ENCODE results near the gene GGA2.
"Not testable (repeated sequence)": the region's sequence is repeated elsewhere in the genome, so short reads cannot be mapped to it uniquely, and the experiment has no call there.

GGA2 gene

DNA sequence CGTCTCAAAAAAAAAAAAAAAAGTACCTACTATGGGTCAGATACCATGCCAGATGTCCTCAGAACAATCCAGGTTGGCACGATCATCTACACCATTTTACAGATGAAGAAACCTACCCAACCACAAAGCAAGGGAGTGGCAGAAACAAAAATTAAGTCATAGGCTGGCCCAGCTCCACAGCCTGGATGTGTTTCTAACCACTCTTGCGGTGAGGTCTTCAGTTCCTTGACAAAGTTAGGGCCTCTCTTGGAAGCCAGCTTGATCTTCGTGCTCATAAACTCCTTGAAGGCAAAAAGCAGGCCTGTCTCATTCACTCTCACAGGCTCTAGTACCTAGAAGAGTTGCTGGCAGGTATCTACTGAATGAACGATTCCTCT, 6.2 kb downstream of the GGA2 start:
- no peak for DNase-seq (ENCODE audit: low read depth)

DNA sequence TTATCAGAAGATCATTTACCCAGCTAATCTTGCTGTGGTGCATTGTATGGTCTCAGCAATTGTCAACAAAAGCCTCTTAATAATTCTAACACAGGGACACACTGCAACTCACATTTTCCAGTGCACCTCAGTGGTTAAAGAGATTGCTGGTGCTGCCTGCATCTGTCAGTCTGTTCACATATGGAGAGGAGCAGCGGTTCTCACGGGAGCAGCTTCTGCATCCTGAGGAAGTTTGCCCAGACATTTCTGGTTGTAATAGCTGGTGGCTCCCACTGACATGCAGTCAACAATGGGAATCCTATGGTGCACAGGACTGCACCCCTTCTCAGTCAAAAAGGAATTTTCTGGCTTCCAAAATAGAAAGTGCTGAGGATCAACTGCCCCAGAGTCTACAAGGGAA, 7.8 kb downstream of the GGA2 start:
- no peak for DNase-seq (ENCODE audit: low read depth)

DNA sequence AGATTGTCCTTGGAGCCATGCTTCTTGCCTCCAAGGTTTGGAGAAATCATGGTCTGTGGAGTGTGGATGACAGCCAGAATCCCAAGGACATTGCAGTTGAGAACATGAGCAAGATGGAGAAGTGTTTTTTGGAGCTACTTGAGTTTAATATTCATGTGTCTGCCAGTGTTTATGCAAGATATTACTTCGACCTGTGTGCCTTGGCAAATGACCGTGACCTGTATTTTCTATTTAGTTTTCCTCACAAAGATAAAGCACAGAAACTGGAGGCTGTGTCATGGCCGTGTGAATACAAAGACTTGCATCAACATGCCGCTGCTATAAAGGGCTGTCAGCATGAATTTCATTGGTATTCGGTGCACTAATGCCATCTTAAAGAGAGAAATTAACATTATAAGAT, 9.0 kb downstream of the GGA2 start:
- DNase-seq (ENCODE audit: low read depth) = no peak

DNA sequence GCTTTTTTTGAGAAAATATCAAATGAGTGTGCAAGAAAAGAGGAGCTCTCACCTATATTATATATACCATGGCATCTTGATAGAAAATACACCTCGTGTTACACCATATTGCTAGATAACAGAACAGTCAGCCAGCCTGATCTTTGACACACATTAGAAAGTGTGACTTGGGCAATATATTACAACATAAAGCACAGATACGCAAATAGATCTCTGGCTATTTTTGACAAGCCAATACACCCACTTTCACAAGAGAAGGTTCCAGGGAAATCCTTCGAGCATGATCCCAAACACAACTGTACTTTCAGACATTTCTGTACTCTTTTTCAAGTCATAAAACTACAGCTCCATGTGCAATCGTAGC, 9.4 kb downstream of the GGA2 start:
- DNase-seq (ENCODE audit: low read depth) = no peak

DNA sequence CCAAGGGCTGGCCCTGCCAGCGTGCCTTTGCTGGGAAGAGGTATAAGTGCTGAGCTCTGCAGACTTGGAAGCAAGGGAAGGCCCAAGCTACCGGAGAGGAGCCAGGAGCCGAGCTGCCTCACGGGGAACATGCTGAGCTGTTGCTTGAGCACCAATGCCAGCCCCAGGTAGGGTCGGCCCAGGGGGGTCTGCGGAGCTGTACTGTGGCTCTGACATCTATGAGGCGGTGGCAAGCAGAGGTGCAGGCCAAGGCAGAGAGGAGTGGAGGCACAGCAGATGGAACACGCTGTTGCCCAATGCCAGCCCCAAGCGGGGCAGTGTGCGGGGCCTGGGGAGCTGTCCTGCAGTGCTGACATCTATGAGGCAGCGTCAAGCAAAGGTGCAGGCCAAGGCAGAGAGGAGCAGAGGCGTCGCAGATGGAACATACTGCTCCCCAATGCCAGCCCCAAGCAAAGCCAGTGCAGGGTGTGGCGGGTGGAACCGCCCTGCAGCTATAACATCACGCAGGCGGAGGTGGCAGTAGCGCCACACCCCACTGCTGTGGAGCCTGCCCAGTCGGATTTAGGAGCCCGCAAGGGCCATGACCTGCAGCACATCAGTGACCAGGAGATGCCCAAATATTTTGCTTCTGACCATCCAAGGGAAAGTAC, 10.0 kb downstream of the GGA2 start:
- no peak for DNase-seq (ENCODE audit: low read depth)

DNA sequence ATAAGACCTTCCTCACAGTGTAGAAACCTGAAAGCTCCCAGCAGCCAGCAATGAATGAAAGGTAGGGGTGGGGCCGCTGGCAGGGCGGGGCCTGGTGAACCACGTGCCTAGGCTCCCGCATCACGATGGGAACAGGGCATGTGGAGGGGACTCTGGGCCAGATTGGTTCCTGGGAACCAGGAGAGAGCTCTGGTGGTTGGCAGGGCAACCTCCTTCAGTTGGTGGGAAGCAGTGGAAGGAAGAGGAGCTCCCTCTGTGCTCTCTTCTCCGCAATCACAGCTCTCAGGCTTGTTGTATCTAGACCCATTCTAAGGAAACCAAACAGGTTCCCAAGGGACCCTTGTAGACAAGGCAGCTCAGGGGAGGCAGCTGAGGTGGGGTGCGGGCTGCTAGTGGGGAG, 10.5 kb downstream of the GGA2 start:
- DNase-seq (ENCODE audit: low read depth) = no peak

DNA sequence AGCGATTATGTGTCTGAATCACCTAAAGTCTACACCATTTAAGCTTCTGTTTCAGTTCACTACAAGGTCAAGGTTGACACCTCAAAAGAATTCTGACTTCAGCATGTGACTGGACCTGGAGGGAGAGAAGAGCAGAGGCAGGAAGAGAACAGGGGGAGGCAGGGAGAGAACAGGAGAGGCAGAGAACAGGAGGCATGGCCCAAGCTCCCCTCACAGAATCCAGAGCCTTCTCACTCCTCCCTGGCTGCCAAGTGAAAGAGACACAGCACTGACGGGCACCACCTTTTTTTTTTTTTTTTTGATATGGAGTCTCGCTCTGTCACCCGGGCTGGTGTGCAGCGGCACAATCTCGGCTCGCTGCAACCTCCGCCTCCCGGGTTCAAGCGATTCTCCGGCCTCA, 11.4 kb downstream of the GGA2 start:
- no peak for DNase-seq (ENCODE audit: low read depth)

DNA sequence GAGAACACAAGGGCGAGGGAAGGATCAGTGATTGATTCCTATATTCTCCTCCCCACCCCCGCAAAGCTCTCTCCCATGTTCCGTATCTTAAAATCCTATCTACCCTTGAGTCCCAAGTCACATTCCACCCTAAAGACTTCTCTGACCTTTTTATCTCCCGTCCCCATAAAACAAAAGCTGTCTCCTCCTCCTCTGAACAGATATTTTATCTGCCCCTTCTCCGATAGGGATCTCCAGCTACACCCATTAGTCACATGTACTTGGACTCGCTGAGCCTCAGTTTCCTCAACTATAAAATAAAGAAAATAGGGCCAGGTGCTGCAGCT, 12.8 kb downstream of the GGA2 start:
- no peak for DNase-seq (ENCODE audit: low read depth)

DNA sequence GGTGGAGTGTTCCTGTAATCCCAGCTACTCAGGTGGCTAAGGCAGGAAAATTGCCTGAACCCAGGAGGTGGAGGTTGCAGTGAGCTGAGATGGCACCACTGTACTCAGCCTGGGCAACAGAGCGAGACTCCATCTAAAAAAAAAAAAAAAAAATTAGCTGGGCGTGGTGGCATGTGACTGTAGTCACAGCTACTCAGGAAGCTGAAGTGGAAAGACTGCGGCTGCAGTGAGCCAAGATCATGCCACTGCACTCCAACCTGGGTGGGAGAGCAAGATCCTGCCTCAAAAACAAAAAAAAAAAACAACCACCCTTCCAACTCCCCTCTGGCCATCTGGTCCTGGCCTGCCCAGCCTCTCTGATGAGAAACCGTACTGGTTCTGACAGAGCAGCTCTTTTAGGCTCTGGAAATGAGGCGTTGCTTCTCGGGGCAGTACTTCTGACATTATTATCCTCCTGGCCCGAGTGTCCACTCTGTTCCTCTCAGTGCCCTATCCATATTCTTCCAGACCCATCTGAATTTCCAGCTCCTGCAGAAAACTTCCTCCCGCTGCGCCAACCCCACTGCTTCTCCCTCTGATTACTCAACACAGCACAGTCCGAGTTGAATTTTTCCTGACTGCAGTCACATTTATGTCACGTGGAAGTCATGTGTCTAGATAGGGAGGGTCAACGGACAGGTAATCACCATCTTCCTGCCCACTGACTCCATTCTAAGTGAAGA, 13.3 kb downstream of the GGA2 start:
- no peak for DNase-seq (ENCODE audit: low read depth)

DNA sequence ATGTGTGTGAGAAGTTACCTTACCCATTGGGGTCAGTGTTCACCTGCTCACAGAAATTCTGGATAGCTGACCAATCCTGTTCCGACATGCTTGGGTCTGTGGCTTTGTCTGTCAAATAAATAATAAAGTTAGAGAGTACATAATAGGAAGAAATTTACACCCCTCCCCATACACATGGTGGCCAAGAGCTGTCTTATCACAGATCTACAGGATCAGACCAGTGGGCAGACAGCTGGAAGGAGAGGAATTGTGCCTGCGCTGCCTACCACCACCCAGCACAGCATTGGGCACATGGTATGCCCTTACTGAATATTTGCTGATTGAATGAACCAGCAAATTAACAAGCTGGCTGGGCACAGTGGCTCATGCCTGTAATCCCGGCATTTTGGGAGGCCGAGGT, 14.6 kb downstream of the GGA2 start:
- DNase-seq (ENCODE audit: low read depth) = no peak

DNA sequence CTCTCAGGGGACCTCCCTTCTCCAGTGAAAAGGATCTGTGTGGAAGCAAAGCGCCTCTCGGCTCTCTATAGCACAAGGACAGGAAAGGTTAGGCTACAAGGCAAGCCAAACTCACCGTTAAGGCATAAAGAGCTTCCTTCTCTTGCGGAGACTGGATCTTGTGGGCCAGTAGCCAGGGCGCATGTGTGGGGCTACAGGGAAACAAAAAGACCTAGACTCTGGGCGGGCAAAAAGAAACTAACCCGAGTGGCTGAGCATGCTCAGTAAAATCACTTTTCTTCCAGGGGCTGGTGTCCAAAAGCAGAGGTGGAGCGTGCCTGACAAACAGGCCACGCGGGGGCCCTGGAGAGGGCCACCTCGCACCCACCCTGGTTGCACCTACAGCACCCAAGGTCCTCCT, 16.1 kb downstream of the GGA2 start:
- no peak for DNase-seq (ENCODE audit: low read depth)

DNA sequence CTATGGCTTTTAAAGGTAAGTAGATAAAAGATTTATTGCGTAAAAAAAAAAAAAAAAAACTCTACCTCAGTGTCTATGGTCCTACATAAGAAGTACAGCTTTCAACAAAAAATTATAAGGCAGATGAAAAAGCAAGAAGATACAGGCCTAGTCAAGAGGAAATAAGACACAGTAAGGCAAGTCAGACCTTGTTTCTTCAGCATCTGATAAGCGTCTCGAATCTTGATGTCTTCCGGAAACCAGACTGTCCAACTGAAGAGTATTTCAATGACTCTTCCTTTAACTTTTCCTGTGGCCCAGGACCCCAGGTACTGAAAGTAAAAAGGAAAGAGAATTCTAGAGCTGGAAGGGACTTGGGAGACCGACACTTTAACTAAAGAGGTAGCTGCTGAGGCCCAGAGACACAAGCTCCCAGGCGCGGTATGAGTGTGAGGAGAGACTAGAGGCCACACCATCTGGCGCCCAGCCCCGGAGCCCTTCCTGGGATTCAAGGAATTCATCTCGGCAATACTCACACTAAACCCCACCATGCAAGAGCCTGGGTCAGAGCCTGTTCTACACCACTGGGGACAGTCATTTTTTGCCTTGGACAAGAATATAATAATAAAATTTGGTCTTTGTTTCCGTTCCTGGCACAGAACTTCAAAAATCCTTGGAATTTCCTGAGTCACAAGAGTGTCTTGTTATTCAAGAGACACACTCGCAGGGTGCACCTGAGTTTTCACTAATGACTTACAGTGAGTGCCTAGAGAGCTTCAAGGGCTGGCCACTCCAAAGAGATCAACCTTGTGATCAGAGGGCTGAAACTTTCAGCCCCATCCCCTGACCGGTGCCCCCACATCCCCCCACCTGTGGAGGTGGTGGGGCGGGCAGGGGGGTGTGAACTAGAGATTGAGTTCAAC, 18.6 kb downstream of the GGA2 start:
- no peak for DNase-seq (ENCODE audit: low read depth)

DNA sequence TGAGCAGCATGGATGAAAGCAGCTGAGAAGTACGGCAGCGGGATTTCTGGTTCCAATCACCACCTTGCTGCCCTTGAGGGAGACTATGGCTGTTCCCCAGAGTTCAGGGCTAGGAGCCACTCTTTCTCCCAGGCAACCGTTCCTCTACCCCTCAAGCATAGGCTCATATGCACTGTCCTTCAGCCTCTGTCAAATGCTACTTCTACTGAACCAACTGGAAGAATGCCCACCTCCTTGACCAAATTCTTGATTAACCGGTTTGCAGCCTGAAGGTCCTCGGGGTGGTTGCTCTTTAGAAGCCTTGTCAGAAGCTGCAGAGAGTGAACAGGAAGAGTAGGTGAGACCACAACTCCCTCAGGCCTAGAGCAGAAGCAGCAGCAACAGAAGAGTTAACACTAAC, 23.8 kb downstream of the GGA2 start:
- no peak for DNase-seq (ENCODE audit: low read depth)

DNA sequence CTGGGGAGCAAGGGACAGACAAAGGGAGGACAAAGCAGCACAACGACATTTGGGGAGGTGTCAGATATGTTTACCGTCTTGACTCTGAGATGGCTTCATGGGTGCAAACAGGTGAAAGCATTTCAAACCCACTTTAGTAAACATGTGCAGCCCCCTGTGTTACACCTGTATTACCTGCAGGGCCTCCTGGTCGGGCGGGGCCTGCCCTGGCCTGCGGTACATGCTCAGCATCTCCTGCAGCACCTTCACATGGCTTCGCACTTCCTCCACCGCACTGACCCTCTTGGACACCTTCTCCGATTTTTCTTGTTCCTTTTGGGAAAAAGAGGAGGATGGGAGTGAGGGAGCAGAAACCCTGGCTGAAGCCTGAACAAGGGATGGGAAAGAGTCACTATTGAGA, 24.5 kb downstream of the GGA2 start:
- DNase-seq (ENCODE audit: low read depth) = no peak

DNA sequence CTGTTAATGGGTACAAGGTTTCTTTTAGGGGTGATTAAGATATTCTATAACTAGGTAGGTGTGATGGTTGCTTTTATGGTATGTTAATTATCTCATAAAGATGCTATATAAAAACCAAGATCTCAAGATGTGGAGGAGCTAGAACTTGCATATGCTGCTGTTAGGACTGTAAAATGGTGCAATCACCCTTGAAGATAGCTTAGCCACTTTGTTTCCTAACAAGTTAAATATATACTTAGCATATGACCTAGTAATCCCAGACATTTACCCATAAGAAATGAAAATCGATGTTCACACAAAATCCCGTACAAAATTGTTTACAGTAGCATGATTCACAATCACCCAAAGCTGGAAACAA, 25.1 kb downstream of the GGA2 start:
- no peak for DNase-seq (ENCODE audit: low read depth)

DNA sequence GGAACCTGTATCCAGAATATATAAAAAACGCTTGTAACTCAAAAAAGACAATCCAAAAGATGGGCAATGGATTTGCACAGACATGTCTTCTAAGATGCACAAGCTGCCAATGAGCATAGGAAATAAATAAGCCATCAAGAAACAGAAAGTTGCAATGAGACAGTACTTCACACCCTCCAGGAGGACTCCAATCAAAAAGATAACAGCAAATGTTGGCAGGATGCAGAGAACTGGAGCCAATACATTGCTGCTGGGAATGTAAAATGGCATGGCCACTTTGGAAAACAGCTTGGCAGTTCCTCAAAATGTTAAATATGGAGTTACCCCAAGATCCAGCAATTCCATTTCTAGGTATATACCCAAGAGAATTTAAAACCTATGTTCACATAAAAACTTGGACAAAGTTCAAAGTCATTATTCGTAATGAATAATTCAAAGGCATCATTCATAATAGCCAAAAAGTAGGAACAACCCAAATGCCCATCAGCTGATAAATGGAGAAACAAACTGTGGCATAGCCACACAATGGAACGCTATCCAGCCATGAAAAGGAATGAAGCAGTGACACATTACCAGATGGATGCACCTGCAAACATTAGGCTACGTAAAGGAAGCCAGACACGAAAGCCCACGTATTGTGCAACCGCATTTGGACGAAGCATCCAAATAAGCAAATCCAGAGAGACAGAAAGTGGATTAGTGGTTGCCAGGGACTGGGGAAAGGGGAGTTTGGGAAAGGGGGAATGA, 25.6 kb downstream of the GGA2 start:
- DNase-seq (ENCODE audit: low read depth) = no peak

DNA sequence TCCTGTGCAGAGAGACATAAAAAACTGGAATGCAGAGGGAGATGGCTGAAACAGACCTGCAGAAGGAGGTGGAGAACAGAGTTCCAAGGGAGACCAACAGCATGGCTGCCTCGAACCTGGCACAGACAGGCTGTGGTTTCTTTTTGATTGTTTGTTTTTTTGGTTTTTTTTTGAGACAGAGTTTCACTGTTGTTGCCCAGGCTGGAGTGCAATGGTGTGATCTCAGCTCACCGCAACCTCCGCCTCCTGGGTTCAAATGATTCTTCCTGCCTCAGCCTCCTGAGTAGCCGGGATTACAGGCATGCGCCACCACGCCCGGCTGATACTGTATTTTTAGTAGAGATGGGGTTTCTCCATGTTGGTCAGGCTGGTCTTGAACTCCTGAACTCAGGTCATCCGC, 26.8 kb downstream of the GGA2 start:
- DNase-seq (ENCODE audit: low read depth) = not testable (repeated sequence)

DNA sequence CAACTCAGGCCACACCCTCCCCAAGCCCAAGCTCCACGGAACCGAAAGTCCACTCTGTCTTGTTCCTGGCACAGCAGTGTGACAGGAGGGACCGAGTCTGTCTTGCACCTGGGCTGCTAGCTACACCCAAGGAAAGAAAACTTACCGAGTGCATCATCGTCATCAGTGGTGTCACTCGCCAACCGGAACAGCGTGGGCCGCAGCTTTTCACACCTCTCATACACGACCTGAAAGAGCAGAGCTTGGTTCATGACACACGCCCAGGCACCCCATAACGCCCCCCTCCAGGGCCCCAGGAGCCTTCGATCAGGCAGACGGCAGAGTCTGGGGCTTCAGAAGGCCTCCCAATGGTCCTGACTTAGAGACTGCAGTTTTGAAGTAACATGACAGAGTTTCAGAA, 27.5 kb downstream of the GGA2 start:
- DNase-seq (ENCODE audit: low read depth) = peak; percentile 12

DNA sequence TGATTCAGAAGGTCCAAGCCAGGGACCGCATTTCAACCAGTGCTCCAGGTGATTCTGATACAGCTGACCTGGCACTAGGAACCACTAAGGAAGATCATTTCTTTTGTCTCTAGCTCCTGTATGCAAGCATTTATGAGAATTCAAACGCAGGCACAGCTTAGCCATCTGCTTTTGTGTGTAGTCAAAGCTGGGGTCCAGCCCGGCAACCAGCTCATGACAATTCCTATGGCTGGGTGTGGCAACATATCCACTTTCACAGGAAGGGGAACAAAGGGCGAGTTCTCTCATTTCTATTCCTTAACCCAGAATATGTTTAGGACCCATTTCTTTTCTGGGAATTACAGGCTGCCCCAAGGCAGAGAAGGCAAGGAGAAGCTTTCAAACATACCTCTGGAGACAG, 30.0 kb downstream of the GGA2 start:
- DNase-seq (ENCODE audit: low read depth) = no peak

DNA sequence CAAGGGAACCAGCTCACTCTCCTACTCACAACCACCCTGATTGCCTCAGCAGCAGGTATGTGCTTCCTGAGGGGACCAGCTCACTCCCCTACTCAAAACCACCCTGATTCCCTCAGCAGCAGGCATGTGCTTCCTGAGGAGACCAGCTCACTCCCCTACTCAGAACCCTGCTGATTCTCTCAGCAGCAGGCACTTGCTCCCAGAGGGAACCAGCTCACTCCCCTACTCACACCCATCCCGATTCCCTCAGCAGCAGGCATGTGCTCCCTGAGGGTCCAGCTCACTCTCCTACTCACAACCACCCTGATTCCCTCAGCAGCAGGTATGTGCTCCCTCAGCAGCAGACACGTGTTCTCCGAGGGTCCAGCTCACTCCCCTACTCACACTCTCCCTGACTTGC, 31.2 kb downstream of the GGA2 start:
- no peak for DNase-seq (ENCODE audit: low read depth)

DNA sequence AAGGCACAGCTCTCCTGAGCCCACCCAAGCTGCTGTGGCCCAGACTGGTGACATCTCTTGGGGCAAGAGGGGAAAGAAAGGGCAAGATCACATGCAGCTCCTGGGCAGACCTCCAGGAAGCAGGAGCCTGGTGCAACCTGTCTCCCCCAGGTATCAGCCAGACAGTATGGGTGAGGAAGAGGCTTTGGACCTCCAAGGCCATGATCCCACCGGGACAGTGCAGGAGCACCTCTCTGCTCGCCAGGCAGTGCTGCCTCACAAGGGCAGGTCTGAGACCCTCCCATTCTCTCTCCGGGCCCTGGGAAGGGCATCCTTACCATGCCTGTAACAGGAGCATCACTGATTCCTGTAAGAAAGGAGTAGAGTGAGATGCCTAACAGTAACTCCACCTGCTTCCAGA, 31.7 kb downstream of the GGA2 start:
- DNase-seq (ENCODE audit: low read depth) = no peak

DNA sequence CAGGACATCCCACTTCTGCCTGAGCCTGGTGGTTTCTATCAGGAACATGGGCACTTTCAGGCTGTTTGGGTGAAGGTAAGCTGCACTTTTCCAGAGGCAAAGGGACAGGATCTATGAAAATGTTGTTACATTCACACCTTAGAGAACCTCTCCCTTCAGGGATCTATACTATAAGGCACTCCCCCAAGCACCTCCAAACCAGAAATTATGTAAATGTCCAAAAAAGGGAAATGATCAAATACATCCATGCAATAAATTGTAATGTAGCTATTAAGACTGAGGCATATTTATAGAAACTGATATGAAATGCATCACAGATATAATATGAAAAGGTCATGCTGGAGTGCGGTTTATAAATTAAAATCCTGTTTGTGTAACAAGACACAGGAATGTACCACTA, 34.0 kb downstream of the GGA2 start:
- no peak for DNase-seq (ENCODE audit: low read depth)

DNA sequence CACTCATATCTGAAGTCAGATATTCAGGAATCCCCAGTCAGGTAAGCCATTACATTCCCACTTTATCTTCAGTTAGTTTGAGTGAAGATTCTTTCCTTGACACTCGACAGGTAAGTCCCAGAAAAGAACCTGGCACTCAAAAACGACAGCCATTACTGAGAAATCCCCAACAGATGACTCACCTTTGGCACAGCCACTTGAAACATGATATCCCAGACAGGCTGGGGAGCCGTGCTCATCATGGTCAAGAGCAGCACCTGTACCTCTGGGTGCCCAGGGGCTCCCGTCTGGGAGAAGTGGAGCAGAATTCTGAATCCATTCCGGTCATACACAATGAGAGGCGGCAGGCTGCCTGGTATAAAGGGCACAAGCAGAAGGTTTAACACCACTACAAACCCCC, 40.5 kb downstream of the GGA2 start:
- DNase-seq (ENCODE audit: low read depth) = no peak

All from activated gamma-delta T cell treated with anti-CD3 and anti-CD28 coated beads, Interleukin-2, amount 50 U/mL, for 16 hours (primary cell).